Measurements from ENCODE around the gene EYA2.
A peak's percentile ranks its signal among the peaks of the same experiment; 100 is the strongest.

Gene EYA2

GRCh38 chr20:46941404-46941803 is 46.8 kb downstream of the EYA2 start:
- no peak overlapping the region for H3K4me3 ChIP-seq (ENCODE audit: low read length)
- TF ChIP-seq CTCF (conservative IDR thresholded peaks at IDR 0.05; ENCODE audit: low read length), result no peak
- DNase-seq (ENCODE audit: low read depth), result no peak

- DNase-seq (ENCODE audit: low read depth), result no peak
- no peak for TF ChIP-seq CTCF (conservative IDR thresholded peaks at IDR 0.05; ENCODE audit: low read length)
- H3K4me3 ChIP-seq (ENCODE audit: low read length), result no peak overlapping the region
Measured at GRCh38 chr20:46943861-46944591, 49.4 kb downstream of the EYA2 start.

- H3K4me3 ChIP-seq (ENCODE audit: low read length), result no peak overlapping the region
- DNase-seq (ENCODE audit: low read depth), result no peak
- no peak for TF ChIP-seq CTCF (conservative IDR thresholded peaks at IDR 0.05; ENCODE audit: low read length)
Measured at GRCh38 chr20:46945465-46945864, 50.8 kb downstream of the EYA2 start.

GRCh38 chr20:46946181-46946624 is 51.6 kb downstream of the EYA2 start:
- TF ChIP-seq CTCF (conservative IDR thresholded peaks at IDR 0.05; ENCODE audit: low read length), result no peak
- no peak overlapping the region for H3K4me3 ChIP-seq (ENCODE audit: low read length)
- DNase-seq (ENCODE audit: low read depth), result no peak

DNA sequence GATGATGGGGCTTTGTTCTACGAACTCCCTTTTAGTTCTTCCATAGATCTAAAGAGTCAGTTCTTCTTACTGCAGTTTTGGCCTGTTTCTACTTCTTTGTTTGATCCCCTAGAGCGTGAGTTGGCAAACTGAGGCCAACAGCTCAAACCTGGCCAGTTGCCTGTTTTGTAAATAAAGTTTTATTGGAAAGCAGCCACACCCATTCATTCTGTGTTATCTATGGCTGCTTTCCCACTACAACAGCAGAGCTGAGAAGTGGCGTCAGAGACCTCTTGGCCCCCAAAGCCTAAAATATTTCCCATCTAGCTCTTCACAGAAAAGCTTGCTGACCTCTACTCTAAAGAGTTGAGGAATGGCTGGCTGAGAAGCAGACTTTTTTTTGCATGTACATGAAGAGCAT is 52.2 kb downstream of the EYA2 start:
- no peak for TF ChIP-seq CTCF (conservative IDR thresholded peaks at IDR 0.05; ENCODE audit: low read length)
- H3K4me3 ChIP-seq (ENCODE audit: low read length), result no peak overlapping the region
- no peak for DNase-seq (ENCODE audit: low read depth)

DNA sequence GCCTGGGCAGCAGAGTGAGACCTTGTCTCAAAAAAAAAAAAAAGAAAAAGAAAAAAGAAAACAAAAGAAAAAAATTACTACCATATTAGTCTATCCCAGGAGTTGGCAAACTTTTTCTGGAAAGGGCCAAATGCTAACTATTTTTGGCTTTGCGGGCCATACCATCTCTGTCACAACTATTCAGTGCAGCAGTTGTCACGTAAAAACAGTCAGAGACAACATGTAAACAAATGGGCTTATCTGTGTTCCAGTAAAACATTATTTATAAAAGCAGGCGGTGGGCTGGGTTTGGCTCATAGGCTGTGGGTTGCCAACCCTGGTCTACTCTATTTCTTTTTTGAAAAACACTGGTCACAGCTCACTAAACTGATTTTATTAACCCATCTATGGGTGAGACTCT is 53.4 kb downstream of the EYA2 start:
- TF ChIP-seq CTCF (conservative IDR thresholded peaks at IDR 0.05; ENCODE audit: low read length), result no peak
- H3K4me3 ChIP-seq (ENCODE audit: low read length), result no peak overlapping the region
- peak; percentile 28 for DNase-seq (ENCODE audit: low read depth)

DNA sequence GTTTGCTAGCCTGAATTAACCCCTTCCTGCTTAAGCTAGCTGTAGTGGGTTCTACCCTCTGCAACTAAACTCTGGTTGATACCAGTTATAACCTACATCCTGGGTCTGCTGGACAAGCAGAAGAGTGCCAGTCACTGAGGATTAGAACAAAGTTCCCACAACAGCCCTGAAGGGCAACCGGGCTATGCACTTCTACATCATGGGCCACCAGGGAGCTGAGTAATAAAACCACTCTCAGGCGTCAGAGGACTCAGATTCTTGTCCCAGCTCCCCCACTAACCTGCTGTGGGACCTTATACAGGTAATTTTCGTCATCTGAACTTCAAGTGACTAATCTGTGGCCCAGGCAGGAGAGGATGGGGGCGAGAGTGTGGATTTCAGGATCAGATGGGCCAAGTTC is 56.8 kb downstream of the EYA2 start:
- DNase-seq (ENCODE audit: low read depth), result peak; percentile 33
- TF ChIP-seq CTCF (conservative IDR thresholded peaks at IDR 0.05; ENCODE audit: low read length), result no peak
- H3K4me3 ChIP-seq (ENCODE audit: low read length), result no peak overlapping the region
